ENCODE measurements around the gene SRR. TPM values are rescaled to one million over a fixed set of nuclear protein-coding genes. Genes with fewer than 3 reads are reported as not detected.
A peak's percentile ranks its signal among the peaks of the same experiment; 100 is the strongest.

Gene SRR
- total RNA-seq, 2 donors from 2014 or later = 11.8 to 19.1 TPM

GRCh38 chr17:2274414-2274813 lies 29.3 kb upstream of the SRR start:
- Mint-ChIP-seq H3K4me1 (peaks cover 25% of the 10 kb centered on the region), H3K4me3 (no peak overlapping the region), H3K27ac (no peak overlapping the region), H3K36me3 (ENCODE audit: low read depth) (peaks cover 80% of the 10 kb centered on the region), H3K27me3 (no peaks in the 10 kb centered on the region), H3K9me3 (no peaks in the 10 kb centered on the region)
- no peak for ATAC-seq (replicated peaks)

DNA sequence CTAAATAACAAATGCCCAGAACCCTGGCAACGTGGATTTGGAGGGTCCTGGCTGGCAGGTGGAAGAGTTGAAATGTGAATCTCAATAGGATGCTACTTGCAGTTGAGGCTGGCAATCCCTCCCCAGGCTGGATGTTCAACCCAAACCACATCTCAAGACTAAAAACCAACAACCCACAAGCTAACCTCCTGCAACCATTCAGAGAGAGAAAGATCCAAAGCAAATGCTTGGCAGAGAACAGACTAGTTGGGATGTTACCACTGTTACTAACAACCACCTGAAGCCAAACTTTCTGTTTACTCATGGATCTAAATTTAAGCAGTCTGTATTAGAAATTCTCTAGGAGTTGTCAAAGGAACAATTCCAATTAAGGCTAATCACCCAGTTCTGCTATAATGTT lies 28.0 kb upstream of the SRR start:
- peak overlapping the region; percentile 84 for H3K27ac Mint-ChIP-seq
- no peaks in the 10 kb centered on the region for H3K9me3 Mint-ChIP-seq
- H3K4me1 Mint-ChIP-seq = peaks cover 21% of the 10 kb centered on the region
- peak overlapping the region; percentile 15 for H3K4me3 Mint-ChIP-seq
- H3K27me3 Mint-ChIP-seq = no peaks in the 10 kb centered on the region
- peaks cover 78% of the 10 kb centered on the region for H3K36me3 Mint-ChIP-seq (ENCODE audit: low read depth)
- ATAC-seq (replicated peaks) = peak; percentile 27

GRCh38 chr17:2277429-2278170 lies 26.1 kb upstream of the SRR start:
- no peak for ATAC-seq (replicated peaks)
- peaks cover 23% of the 10 kb centered on the region for H3K4me1 Mint-ChIP-seq

DNA sequence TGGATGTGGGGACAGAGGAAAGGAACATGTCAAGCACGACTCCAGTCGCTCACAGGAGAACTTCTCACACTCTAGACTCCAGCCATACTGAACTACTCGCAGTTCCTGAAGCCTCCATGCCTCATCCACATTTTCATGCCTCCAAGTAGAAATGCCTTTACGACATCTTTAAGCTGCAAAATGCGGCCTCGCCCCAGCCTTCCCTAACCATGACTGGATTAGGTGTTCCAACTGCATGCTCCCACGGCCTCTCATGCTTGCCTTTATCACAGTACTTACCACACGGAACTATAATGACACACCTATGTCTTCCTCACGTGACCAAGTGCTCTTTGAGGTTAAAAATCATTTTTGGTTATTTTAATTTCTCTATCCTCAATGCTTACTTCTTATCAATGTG lies 24.0 kb upstream of the SRR start:
- Mint-ChIP-seq H3K9me3 (no peaks in the 10 kb centered on the region), H3K4me3 (no peak overlapping the region), H3K4me1 (peaks cover 23% of the 10 kb centered on the region), H3K27me3 (no peaks in the 10 kb centered on the region), H3K36me3 (ENCODE audit: low read depth) (peaks cover 93% of the 10 kb centered on the region), H3K27ac (no peak overlapping the region)
- ATAC-seq (replicated peaks) = no peak

More at GRCh38 chr17:2277429-2278170, 26.1 kb upstream of the SRR start:
- Mint-ChIP-seq H3K27ac (no peak overlapping the region), H3K9me3 (no peaks in the 10 kb centered on the region), H3K4me3 (no peak overlapping the region), H3K27me3 (no peaks in the 10 kb centered on the region), H3K36me3 (ENCODE audit: low read depth) (peaks cover 85% of the 10 kb centered on the region)

DNA sequence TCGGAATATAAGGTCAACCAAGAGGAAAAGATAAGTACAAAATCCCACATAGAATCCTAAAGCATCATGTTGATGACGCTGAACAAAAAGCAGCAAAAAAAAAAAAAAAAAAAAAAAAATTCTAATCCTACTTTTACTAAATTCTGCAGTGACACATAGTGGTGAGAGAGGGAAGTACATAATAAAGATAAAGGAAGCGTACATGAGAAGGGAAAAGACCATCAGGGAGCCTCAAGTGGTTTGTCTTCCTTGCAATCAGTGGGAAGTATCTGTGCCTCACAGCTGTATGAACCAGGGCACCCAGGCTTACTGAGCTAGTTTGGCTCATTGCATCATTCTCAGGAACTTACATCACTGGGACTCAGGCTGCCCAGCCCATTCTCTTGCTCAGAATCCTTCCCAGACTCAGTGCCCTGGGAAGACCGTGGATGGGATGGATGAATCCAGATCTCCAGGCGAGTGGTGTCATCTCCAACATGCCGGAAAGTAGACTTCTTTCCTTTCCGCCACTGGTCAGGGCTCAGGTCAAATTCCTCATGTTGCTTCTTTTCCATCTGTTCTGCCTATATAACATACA lies 21.4 kb upstream of the SRR start:
- Mint-ChIP-seq H3K36me3 (ENCODE audit: low read depth) (peaks cover 94% of the 10 kb centered on the region), H3K9me3 (no peaks in the 10 kb centered on the region), H3K4me1 (peaks cover 10% of the 10 kb centered on the region), H3K27me3 (no peaks in the 10 kb centered on the region), H3K27ac (peak overlapping the region; percentile 55), H3K4me3 (no peak overlapping the region)
- peak; percentile 69 for ATAC-seq (replicated peaks)

DNA sequence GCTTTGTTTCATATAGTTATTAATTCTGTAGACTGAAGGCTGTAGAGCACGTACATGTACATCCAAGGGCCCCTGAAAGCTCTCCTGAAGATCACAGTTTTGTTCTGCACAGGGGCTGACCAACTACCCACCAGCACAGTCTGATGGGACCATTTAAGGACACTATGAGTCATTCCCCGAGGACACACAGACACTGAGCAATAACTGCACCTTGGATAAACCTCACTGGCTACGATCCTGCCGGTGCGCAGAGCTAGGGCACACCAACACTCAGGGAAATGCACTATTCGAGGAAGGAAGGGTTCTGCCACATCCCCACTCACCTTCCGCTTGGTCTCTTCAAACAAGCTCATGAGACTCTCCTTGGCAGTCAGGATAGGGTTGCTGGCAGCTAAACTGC lies 20.4 kb upstream of the SRR start:
- no peak overlapping the region for H3K27ac Mint-ChIP-seq
- ATAC-seq (replicated peaks) = no peak
- H3K36me3 Mint-ChIP-seq (ENCODE audit: low read depth) = peaks cover 97% of the 10 kb centered on the region
- H3K4me3 Mint-ChIP-seq = no peak overlapping the region
- H3K4me1 Mint-ChIP-seq = peaks cover 10% of the 10 kb centered on the region
- no peaks in the 10 kb centered on the region for H3K27me3 Mint-ChIP-seq
- H3K9me3 Mint-ChIP-seq = no peaks in the 10 kb centered on the region

GRCh38 chr17:2289878-2290478 lies 13.8 kb upstream of the SRR start:
- Mint-ChIP-seq H3K9me3 (no peaks in the 10 kb centered on the region), H3K36me3 (ENCODE audit: low read depth) (peaks cover 100% of the 10 kb centered on the region), H3K4me1 (peaks cover 11% of the 10 kb centered on the region), H3K27me3 (no peaks in the 10 kb centered on the region), H3K27ac (no peak overlapping the region), H3K4me3 (no peak overlapping the region)
- no peak for ATAC-seq (replicated peaks)

DNA sequence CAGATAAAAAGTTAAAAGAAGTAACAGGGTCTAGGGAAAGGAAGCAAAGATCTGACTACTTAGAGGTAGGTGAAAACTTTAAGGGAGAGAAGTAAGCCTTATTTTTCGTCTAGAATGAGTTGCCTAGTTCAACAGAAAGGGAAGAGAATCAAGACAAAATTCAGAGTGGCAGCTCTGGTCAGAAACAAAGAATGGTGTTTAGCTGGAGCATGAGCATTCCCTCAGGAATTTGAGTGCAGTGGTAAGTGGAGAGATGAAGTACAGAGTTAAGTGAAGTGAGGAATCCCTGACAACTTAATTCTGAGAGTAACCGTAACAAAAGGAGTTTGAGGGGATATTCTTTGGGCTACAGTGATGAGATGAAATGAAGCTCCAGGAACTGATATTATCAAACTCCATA lies 11.7 kb upstream of the SRR start:
- Mint-ChIP-seq H3K27ac (no peak overlapping the region), H3K4me1 (peaks cover 25% of the 10 kb centered on the region), H3K36me3 (ENCODE audit: low read depth) (peaks cover 100% of the 10 kb centered on the region), H3K9me3 (no peaks in the 10 kb centered on the region), H3K4me3 (no peak overlapping the region), H3K27me3 (no peaks in the 10 kb centered on the region)
- ATAC-seq (replicated peaks) = no peak

- ATAC-seq (replicated peaks) = peak; percentile 97
- Mint-ChIP-seq H3K4me3 (peak overlapping the region; percentile 31), H3K27me3 (no peaks in the 10 kb centered on the region), H3K4me1 (peaks cover 32% of the 10 kb centered on the region), H3K36me3 (ENCODE audit: low read depth) (peaks cover 100% of the 10 kb centered on the region), H3K27ac (peak overlapping the region; percentile 5), H3K9me3 (no peaks in the 10 kb centered on the region)
These were observed 8.2 kb upstream of the SRR start for GRCh38 chr17:2295575-2295974.

DNA sequence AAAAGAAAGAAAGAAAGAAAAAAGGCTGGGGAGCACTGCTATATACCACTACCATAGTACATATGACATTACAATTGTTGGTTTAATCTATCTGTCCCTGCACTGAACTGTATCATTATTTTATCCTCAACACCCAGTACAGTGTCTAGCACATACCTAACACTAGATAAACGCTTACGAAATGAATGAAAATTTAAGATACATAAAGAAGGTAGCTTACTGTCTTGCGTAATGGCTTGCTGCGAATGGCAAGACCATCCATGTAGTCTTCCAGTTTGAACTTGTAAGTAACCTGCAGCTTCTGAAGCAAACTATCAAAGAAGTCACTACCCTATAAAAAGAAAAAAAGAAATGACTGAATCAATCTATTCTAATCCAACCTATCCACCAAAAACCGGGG lies 6.7 kb upstream of the SRR start:
- H3K27ac Mint-ChIP-seq = no peak overlapping the region
- peaks cover 37% of the 10 kb centered on the region for H3K4me1 Mint-ChIP-seq
- H3K9me3 Mint-ChIP-seq = no peaks in the 10 kb centered on the region
- no peaks in the 10 kb centered on the region for H3K27me3 Mint-ChIP-seq
- peaks cover 99% of the 10 kb centered on the region for H3K36me3 Mint-ChIP-seq (ENCODE audit: low read depth)
- H3K4me3 Mint-ChIP-seq = no peak overlapping the region
- ATAC-seq (replicated peaks) = no peak

DNA sequence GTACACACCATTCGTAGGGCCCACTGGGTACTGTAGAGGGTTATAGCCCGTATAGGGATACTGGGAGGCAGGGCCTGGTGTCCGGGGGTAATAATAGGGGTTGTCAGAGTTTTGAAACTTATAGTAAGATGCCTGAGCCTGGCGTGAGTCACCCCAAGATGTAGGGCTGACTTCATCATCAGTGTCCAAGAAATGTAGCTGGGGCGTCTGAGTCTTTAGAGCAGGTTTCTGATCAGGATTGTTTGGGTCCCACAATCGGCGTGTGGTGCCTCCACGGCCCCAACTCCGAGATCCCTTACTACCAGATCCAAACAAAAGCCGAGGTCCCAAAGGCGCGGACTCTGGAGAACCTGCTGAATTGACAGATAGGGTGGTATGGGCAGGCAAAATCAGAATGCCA lies 4.6 kb upstream of the SRR start:
- H3K27me3 Mint-ChIP-seq = no peaks in the 10 kb centered on the region
- peaks cover 32% of the 10 kb centered on the region for H3K4me1 Mint-ChIP-seq
- no peaks in the 10 kb centered on the region for H3K9me3 Mint-ChIP-seq
- H3K36me3 Mint-ChIP-seq (ENCODE audit: low read depth) = peaks cover 78% of the 10 kb centered on the region
- no peak overlapping the region for H3K4me3 Mint-ChIP-seq
- H3K27ac Mint-ChIP-seq = no peak overlapping the region
- no peak for ATAC-seq (replicated peaks)

DNA sequence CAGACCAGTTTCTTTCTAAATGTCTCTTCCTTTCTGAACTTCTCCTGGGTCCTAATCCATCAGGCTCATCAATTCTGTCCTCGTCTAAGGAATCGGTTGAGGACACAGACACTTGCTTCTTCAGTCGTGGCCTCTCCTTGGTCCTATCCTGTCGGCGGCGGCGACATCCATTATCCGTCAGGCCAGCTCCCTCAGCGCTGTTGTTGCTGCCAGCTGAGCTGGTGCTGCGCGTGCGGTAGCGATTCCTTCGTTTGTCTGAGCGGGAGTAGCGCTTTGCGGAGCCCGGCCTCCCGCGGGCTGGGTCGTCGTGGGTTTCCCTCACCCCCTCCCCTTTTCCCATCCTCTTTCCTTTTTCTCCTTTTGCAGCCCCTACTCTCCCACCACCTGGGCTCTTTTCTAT lies 4.0 kb upstream of the SRR start:
- Mint-ChIP-seq H3K9me3 (no peaks in the 10 kb centered on the region), H3K36me3 (ENCODE audit: low read depth) (peaks cover 72% of the 10 kb centered on the region), H3K4me1 (peaks cover 26% of the 10 kb centered on the region), H3K27me3 (no peaks in the 10 kb centered on the region), H3K27ac (no peak overlapping the region), H3K4me3 (no peak overlapping the region)
- no peak for ATAC-seq (replicated peaks)

- Mint-ChIP-seq H3K4me3 (peak overlapping the region; percentile 86), H3K27ac (peak overlapping the region; percentile 75), H3K4me1 (peaks cover 17% of the 10 kb centered on the region), H3K36me3 (ENCODE audit: low read depth) (peaks cover 48% of the 10 kb centered on the region), H3K9me3 (no peaks in the 10 kb centered on the region), H3K27me3 (no peaks in the 10 kb centered on the region)
- ATAC-seq (replicated peaks) = no peak
These were observed 959 bp upstream of the SRR start for GRCh38 chr17:2302778-2303203.

DNA sequence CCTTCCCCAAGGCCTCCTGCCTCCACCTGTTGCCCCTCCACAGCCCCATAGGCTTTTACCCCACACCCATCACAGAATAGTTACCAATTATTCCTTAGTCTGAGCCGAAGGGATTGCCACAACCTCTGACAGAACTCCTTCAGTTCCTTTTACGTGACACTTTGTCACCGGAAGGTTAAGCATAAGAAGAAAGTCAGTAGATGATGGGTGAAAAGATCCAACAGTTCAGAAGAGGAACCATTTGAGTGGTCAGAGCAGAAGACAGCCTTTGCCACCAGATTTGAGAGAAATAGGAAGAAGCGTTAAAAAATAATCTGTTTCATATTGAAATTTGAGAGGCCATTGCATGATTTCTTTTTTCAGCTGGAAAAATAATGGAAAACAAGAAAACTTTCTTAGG lies 1.2 kb downstream of the SRR start:
- H3K9me3 Mint-ChIP-seq = no peaks in the 10 kb centered on the region
- H3K27me3 Mint-ChIP-seq = no peaks in the 10 kb centered on the region
- H3K36me3 Mint-ChIP-seq (ENCODE audit: low read depth) = peaks cover 28% of the 10 kb centered on the region
- H3K27ac Mint-ChIP-seq = no peak overlapping the region
- H3K4me1 Mint-ChIP-seq = peaks cover 22% of the 10 kb centered on the region
- peak overlapping the region; percentile 86 for H3K4me3 Mint-ChIP-seq
- no peak for ATAC-seq (replicated peaks)

Measured in activated T-helper 17 cell treated with anti-CD3 and anti-CD28 coated beads, Interleukin-2, amount 50 U/mL, for 72 hours (primary cell).